ENCODE measurements around the gene PTPRK. TPM values are rescaled to one million over a fixed set of nuclear protein-coding genes. Genes with fewer than 3 reads are reported as not detected.

PTPRK gene
- total and polyA plus RNA-seq, 2 of the 13 experiments (the other 11 are each of a cell fraction or from before 2014, with no cell fraction given) = 43.6 to 98.3 TPM

- TF ChIP-seq, protein P1, sequence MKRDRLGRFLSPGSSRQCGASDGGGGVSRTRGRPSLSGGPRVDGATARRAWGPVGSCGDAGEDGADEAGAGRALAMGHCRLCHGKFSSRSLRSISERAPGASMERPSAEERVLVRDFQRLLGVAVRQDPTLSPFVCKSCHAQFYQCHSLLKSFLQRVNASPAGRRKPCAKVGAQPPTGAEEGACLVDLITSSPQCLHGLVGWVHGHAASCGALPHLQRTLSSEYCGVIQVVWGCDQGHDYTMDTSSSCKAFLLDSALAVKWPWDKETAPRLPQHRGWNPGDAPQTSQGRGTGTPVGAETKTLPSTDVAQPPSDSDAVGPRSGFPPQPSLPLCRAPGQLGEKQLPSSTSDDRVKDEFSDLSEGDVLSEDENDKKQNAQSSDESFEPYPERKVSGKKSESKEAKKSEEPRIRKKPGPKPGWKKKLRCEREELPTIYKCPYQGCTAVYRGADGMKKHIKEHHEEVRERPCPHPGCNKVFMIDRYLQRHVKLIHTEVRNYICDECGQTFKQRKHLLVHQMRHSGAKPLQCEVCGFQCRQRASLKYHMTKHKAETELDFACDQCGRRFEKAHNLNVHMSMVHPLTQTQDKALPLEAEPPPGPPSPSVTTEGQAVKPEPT (CRISPR knock-in tag; IDR thresholded peaks at IDR 0.05; ENCODE audit: low read depth) = no peak
- TF ChIP-seq SOX13 (IDR thresholded peaks at IDR 0.05) (no peak), SOX13 (CRISPR knock-in tag; conservative IDR thresholded peaks at IDR 0.05 in 1 of 2, IDR thresholded peaks at IDR 0.05 in 1 of 2) (peak in 1 of 2 experiments; percentile 25; a peak in 1 of 4 replicates), THAP11 (CRISPR knock-in tag; IDR thresholded peaks at IDR 0.05) (no peak), ZNF205 (CRISPR knock-in tag; IDR thresholded peaks at IDR 0.05) (no peak), ZNF746 (CRISPR knock-in tag; IDR thresholded peaks at IDR 0.05) (no peak), HNF4A (CRISPR knock-in tag; IDR thresholded peaks at IDR 0.05) (peak; percentile 49), NR2F1 (CRISPR knock-in tag; IDR thresholded peaks at IDR 0.05) (no peak), SOX5 (CRISPR knock-in tag; IDR thresholded peaks at IDR 0.05; ENCODE audit: borderline replicate concordance) (no peak), ZSCAN21 (CRISPR knock-in tag; IDR thresholded peaks at IDR 0.05; ENCODE audit: borderline replicate concordance) (no peak), ZNF326 (CRISPR knock-in tag; IDR thresholded peaks at IDR 0.05; ENCODE audit: borderline replicate concordance) (no peak), ZFP82 (CRISPR knock-in tag; IDR thresholded peaks at IDR 0.05; ENCODE audit: borderline replicate concordance) (no peak), MTA1 (CRISPR knock-in tag; IDR thresholded peaks at IDR 0.05; ENCODE audit: borderline replicate concordance) (no peak), ZFP62 (CRISPR knock-in tag; IDR thresholded peaks at IDR 0.05) (no peak), ZNF432 (CRISPR knock-in tag; IDR thresholded peaks at IDR 0.05; ENCODE audit: borderline replicate concordance) (no peak), POLR2AphosphoS5 (IDR thresholded peaks at IDR 0.05; ENCODE audit: low read depth, low read length) (no peak)
- TF ChIP-seq, protein P2, sequence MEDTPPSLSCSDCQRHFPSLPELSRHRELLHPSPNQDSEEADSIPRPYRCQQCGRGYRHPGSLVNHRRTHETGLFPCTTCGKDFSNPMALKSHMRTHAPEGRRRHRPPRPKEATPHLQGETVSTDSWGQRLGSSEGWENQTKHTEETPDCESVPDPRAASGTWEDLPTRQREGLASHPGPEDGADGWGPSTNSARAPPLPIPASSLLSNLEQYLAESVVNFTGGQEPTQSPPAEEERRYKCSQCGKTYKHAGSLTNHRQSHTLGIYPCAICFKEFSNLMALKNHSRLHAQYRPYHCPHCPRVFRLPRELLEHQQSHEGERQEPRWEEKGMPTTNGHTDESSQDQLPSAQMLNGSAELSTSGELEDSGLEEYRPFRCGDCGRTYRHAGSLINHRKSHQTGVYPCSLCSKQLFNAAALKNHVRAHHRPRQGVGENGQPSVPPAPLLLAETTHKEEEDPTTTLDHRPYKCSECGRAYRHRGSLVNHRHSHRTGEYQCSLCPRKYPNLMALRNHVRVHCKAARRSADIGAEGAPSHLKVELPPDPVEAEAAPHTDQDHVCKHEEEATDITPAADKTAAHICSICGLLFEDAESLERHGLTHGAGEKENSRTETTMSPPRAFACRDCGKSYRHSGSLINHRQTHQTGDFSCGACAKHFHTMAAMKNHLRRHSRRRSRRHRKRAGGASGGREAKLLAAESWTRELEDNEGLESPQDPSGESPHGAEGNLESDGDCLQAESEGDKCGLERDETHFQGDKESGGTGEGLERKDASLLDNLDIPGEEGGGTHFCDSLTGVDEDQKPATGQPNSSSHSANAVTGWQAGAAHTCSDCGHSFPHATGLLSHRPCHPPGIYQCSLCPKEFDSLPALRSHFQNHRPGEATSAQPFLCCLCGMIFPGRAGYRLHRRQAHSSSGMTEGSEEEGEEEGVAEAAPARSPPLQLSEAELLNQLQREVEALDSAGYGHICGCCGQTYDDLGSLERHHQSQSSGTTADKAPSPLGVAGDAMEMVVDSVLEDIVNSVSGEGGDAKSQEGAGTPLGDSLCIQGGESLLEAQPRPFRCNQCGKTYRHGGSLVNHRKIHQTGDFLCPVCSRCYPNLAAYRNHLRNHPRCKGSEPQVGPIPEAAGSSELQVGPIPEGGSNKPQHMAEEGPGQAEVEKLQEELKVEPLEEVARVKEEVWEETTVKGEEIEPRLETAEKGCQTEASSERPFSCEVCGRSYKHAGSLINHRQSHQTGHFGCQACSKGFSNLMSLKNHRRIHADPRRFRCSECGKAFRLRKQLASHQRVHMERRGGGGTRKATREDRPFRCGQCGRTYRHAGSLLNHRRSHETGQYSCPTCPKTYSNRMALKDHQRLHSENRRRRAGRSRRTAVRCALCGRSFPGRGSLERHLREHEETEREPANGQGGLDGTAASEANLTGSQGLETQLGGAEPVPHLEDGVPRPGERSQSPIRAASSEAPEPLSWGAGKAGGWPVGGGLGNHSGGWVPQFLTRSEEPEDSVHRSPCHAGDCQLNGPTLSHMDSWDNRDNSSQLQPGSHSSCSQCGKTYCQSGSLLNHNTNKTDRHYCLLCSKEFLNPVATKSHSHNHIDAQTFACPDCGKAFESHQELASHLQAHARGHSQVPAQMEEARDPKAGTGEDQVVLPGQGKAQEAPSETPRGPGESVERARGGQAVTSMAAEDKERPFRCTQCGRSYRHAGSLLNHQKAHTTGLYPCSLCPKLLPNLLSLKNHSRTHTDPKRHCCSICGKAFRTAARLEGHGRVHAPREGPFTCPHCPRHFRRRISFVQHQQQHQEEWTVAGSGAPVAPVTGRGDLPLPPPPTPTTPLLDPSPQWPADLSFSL (CRISPR knock-in tag; IDR thresholded peaks at IDR 0.05) = no peak
These were observed 54.7 kb downstream of the PTPRK start (continued) for GRCh38 chr6:128465368-128466343.

All from HepG2 (cell line).